K562 (cell line): ENCODE measurements around the gene GMNC. TPM values are rescaled to one million over a fixed set of nuclear protein-coding genes. Genes with fewer than 3 reads are reported as not detected.

ENCODE experiments used
- ATAC-seq: fragments of 200-7000 bp; cut with Tn5 transposase; 3 replicates; pipeline ENCODE4 v1.9.1; 2020; ENCODE audit warnings: moderate library complexity
- BruUV-seq: library from RNA; stranded (reverse); fragments of 400-500 nt; replicated peaks from 2 replicates; lab custom pipeline; 2021; lab: Mats Ljungman, UMichigan
- CTCF ChIA-PET: fragments of 300-600 bp; formaldehyde crosslinking; extraction: SDS; loops from one replicate; lab custom pipeline; 2021; ENCODE audit warnings: low intra/inter-chr PET ratio; lab: Yijun Ruan, JAX
- POLR2A ChIA-PET: fragments of 300-600, 350-650 bp; sonication (Branson Sonifier 250); formaldehyde crosslinking; extraction: SDS; loops from one replicate; lab custom pipeline; 2021; ENCODE audit warnings: antibody characterized with exemption, inconsistent platforms; lab: Yijun Ruan, JAX
- DNase-seq, 4 experiments: peaks; one replicate each; pipeline versions ENCODE4 v3.0.0 to v3.0.0-alpha.2; 2011 to 2018; ENCODE audit warnings: low spot score in 3 of 4, mixed read lengths in 3 of 4; ENCODE audit errors: extremely low read depth in 1 of 4
- FAIRE-seq: peaks from 2 replicates; lab custom pipeline; 2011; peaks lifted over from hg19 to GRCh38; lab: Jason Lieb, UNC
- H2AFZ ChIP-seq: 2 replicates; pipeline ENCODE4 v1.6.0; 2011; ENCODE audit warnings: low read depth, low read length, control low read depth, inconsistent platforms
- H3K27ac ChIP-seq: fragments of 200-600 bp; 3 replicates; pipeline ENCODE4 v1.8.0; 2011; ENCODE audit warnings: low read depth, mild to moderate bottlenecking, control low read depth, inconsistent platforms, low read length, moderate library complexity, mixed read lengths; ENCODE audit errors: extremely low read depth
- H3K27me3 ChIP-seq, 2 experiments: fragments of 300-600 bp in 1 of 2; 2 replicates in 1 of 2; 3 replicates in 1 of 2; pipeline versions ENCODE4 v1.6.0 to v1.8.0; 2011; ENCODE audit warnings: inconsistent platforms in 2 of 2, low read length in 2 of 2, mild to moderate bottlenecking in 1 of 2, mixed read lengths in 1 of 2, moderate library complexity in 1 of 2; ENCODE audit not compliant: control insufficient read depth in 2 of 2, insufficient read depth in 2 of 2
- H3K36me3 ChIP-seq: fragments of 300-600 bp; 3 replicates; pipeline ENCODE4 v1.8.0; 2011; ENCODE audit warnings: mild to moderate bottlenecking, low read length, inconsistent platforms; ENCODE audit not compliant: control insufficient read depth, insufficient read depth
- H3K4me1 ChIP-seq, 2 experiments: fragments of 200-600 bp in 1 of 2; replicated peaks in 1 of 2; 2 replicates in 1 of 2; 3 replicates in 1 of 2; pipeline versions ENCODE4 v1.5.1 to v1.8.0; 2011; ENCODE audit warnings: inconsistent platforms in 2 of 2, low read length in 2 of 2, mild to moderate bottlenecking in 1 of 2, mixed read lengths in 1 of 2, moderate library complexity in 1 of 2; ENCODE audit not compliant: control insufficient read depth in 2 of 2, insufficient read depth in 2 of 2
- H3K4me2 ChIP-seq: 2 replicates; pipeline ENCODE4 v1.6.1; 2011; ENCODE audit warnings: low read length, control low read depth, inconsistent platforms, mixed read lengths; ENCODE audit not compliant: insufficient read depth
- H3K4me3 ChIP-seq: fragments of 200-600 bp; sonication (generic), shearing (Covaris generic); 2 replicates; pipeline ENCODE4 v1.5.1; 2016; ENCODE audit warnings: control low read depth, inconsistent platforms
- H3K79me2 ChIP-seq: fragments of 200-600 bp; 3 replicates; pipeline ENCODE4 v1.8.0; 2011; ENCODE audit warnings: low read length, inconsistent platforms; ENCODE audit not compliant: control insufficient read depth, insufficient read depth
- H3K9ac ChIP-seq, 2 experiments: 2 replicates each; pipeline versions ENCODE4 v1.6.0 to v1.6.1; 2011; ENCODE audit warnings: low read depth in 2 of 2, low read length in 2 of 2, control low read depth in 1 of 2, inconsistent platforms in 1 of 2, mild to moderate bottlenecking in 1 of 2, mixed read lengths in 1 of 2; ENCODE audit not compliant: insufficient read depth in 1 of 2
- H3K9me1 ChIP-seq: one replicate; pipeline ENCODE4 v1.6.0; 2011; ENCODE audit warnings: inconsistent platforms, mild to moderate bottlenecking, low read length, moderate library complexity; ENCODE audit not compliant: control insufficient read depth, insufficient read depth
- H3K9me3 ChIP-seq: replicated peaks from 2 replicates; pipeline ENCODE4 v1.5.1; 2011; ENCODE audit warnings: low read depth, low read length, inconsistent platforms; ENCODE audit not compliant: control insufficient read depth, insufficient read depth
- H4K20me1 ChIP-seq: replicated peaks from 2 replicates; pipeline ENCODE4 v1.6.1; 2011; ENCODE audit warnings: low read length, inconsistent platforms, mixed read lengths; ENCODE audit not compliant: control insufficient read depth, insufficient read depth
- C11orf30 ChIP-seq: fragments of 450-650 bp; IDR thresholded peaks from 2 replicates; pipeline ENCODE4 v1.6.1; 2016; ENCODE audit warnings: low read depth, mild to moderate bottlenecking
- CC2D1A ChIP-seq: fragments of 450-650 bp; IDR thresholded peaks from 2 replicates; pipeline ENCODE4 v1.6.1; 2017; ENCODE audit warnings: mild to moderate bottlenecking
- CCNT2 ChIP-seq: IDR thresholded peaks from 2 replicates; pipeline ENCODE4 v1.6.1; 2011; ENCODE audit warnings: borderline replicate concordance, low read depth, mild to moderate bottlenecking, moderate library complexity, mixed read lengths, low read length; ENCODE audit not compliant: insufficient read length; ENCODE audit errors: extremely low read depth
- ELF4 ChIP-seq: fragments of 450-650 bp; formaldehyde crosslinking; IDR thresholded peaks from 2 replicates; pipeline ENCODE4 v1.4.0; 2022; ENCODE audit warnings: missing genetic modification characterization
- EP300 ChIP-seq: IDR thresholded peaks from 2 replicates; pipeline ENCODE4 v1.6.1; 2012; ENCODE audit warnings: low read length, improper control_type of control experiment
- JUNB ChIP-seq: fragments of 450-650 bp; formaldehyde crosslinking; conservative IDR thresholded peaks from 2 replicates; pipeline ENCODE4 v1.4.0; 2020; ENCODE audit warnings: mild to moderate bottlenecking
- MEF2D ChIP-seq: conservative IDR thresholded peaks from 2 replicates; pipeline ENCODE4 v1.6.1; 2016; ENCODE audit warnings: low read depth, missing genetic modification characterization, missing compliant biosample characterization
- MYNN ChIP-seq, 2 experiments: sonication (generic); formaldehyde crosslinking in 1 of 2; IDR thresholded peaks; 2 replicates each; pipeline versions ENCODE4 v1.5.0 to v1.6.1; 2016 to 2020; ENCODE audit warnings: antibody characterized with exemption in 1 of 2, missing genetic modification reagents in 1 of 2
- NFYB ChIP-seq: IDR thresholded peaks from 2 replicates; pipeline ENCODE4 v1.6.1; 2011; ENCODE audit warnings: mild to moderate bottlenecking, moderate library complexity; ENCODE audit not compliant: insufficient read length; ENCODE audit errors: extremely low read depth
- PYGO2 ChIP-seq: fragments of 450-650 bp; IDR thresholded peaks from 2 replicates; pipeline ENCODE4 v1.6.1; 2016; ENCODE audit warnings: mild to moderate bottlenecking, missing genetic modification characterization, moderate library complexity, missing compliant biosample characterization
- SRSF1 ChIP-seq: fragments of 200-400 bp; formaldehyde crosslinking; IDR thresholded peaks from 2 replicates; pipeline ENCODE4 v1.6.1; 2017; ENCODE audit warnings: mild to moderate bottlenecking, low read depth, low read length, moderate library complexity
- TCF7L2 ChIP-seq: fragments of 150-350 bp; IDR thresholded peaks from 2 replicates; pipeline ENCODE4 v1.6.1; 2016; ENCODE audit warnings: low read depth, mild to moderate bottlenecking, low read length, moderate library complexity
- TCFL5 ChIP-seq: fragments of 250-450 bp; sonication (Bioruptor Pico); conservative IDR thresholded peaks from 2 replicates; pipeline ENCODE4 v1.6.1; 2021; ENCODE audit warnings: mild to moderate bottlenecking, moderate library complexity, matching md5 sums
- ZBED1 ChIP-seq: IDR thresholded peaks from 2 replicates; pipeline ENCODE4 v1.6.1; 2014
- ZNF184 ChIP-seq: sonication (generic); formaldehyde crosslinking; IDR thresholded peaks from 2 replicates; pipeline ENCODE4 v1.5.0; 2020; ENCODE audit warnings: missing genetic modification reagents
- ZNF384 ChIP-seq: IDR thresholded peaks from 2 replicates; pipeline ENCODE4 v1.6.1; 2012; ENCODE audit warnings: low read depth, low read length, improper control_type of control experiment
- ZNF668 ChIP-seq: fragments of 250-450 bp; sonication (Bioruptor Pico); IDR thresholded peaks from 2 replicates; pipeline ENCODE4 v1.8.0; 2022; ENCODE audit warnings: mild to moderate bottlenecking, inconsistent platforms
- ZNF79 ChIP-seq: fragments of 250-450 bp; sonication (Bioruptor Pico); IDR thresholded peaks from 2 replicates; pipeline ENCODE4 v1.4.0; 2020; ENCODE audit warnings: low read depth, mild to moderate bottlenecking, moderate library complexity
- WGBS: fragments of 100-300 bp; shearing (Covaris generic); methylation state at CpG from one replicate; pipeline ENCODE4 v1.1.6; 2016; ENCODE audit warnings: low coverage, mixed read lengths; ENCODE audit not compliant: insufficient coverage; ENCODE audit errors: missing lambda C conversion rate; 5-methylcytosine and 5-hydroxymethylcytosine counted together
- in situ Hi-C: fragments of 300-500 bp; cut with MboI; formaldehyde crosslinking; loops from 4 replicates; pipeline ENCODE4 v1.15.0; 2018; ENCODE audit warnings: inconsistent platforms, mixed read lengths
- intact Hi-C: fragments of 100-400 bp; cut with micrococcal nuclease; formaldehyde crosslinking; loops from 2 replicates; pipeline ENCODE4 v1.14.2; 2022
- polyA plus RNA-seq, 8 experiments: library from polyadenylated mRNA; depleted of rRNA in 4 of 8; stranded (reverse) in 5 of 8; unstranded in 3 of 8; fragments of >200 nt; fragmentation: Nextera tagmentation in 2 of 8; fragmentation: Illumina TruSeq in 1 of 8; extraction: Ambion mirVana in 2 of 8; extraction: Trizol in 1 of 8; gene quantifications; 2 replicates each; pipeline versions ENCODE4 v1.2.1 to v1.2.3, GENCODE V29; 2011 to 2014; ENCODE audit warnings: inconsistent platforms in 1 of 8, missing spikeins in 1 of 8
- total RNA-seq, 7 experiments: library from RNA; depleted of rRNA in 6 of 7; stranded (reverse); fragments of >200 nt in 6 of 7; fragmentation: Illumina TruSeq in 2 of 7; extraction: Trizol in 2 of 7; gene quantifications; 2 replicates each; pipeline versions ENCODE4 v1.2.1 to v1.2.3, GENCODE V29; 2011 to 2021; ENCODE audit warnings: low replicate concordance in 1 of 7
- TF ChIP-seq, protein P1 (sequence below): sonication (generic); formaldehyde crosslinking; IDR thresholded peaks from 2 replicates; pipeline ENCODE4 v1.4.0; 2020; ENCODE audit warnings: mild to moderate bottlenecking, missing genetic modification reagents
- TF ChIP-seq, protein P2 (sequence below): fragments of 450-650 bp; formaldehyde crosslinking; IDR thresholded peaks from 2 replicates; pipeline ENCODE4 v1.4.0; 2020; ENCODE audit warnings: mild to moderate bottlenecking, moderate library complexity

GMNC gene
- total and polyA plus RNA-seq, 9 of the 15 experiments (the other 6 are each of a cell fraction or from before 2014, with no cell fraction given): not detected

DNA sequence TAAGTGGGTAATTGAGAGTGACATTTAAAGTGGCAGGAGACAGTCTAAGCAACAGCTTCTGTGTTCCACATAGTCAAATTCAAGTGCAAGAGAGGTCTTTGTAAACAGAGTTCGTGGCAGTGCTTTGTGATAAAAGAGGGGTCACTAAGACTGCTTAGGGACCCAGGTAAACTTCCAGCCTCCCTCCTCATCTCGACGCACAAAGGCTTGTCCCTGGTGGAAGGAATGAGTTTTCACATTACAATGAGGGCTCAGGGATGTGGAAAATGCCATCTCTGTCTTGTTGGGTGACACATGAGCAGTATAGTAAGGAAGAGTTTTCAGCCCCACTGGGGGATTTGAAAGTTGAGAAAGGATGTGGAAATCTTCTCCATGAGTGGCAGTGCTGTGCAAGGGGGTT, 7.3 kb downstream of the GMNC start:
- ATAC-seq (no peak), FAIRE-seq (no peak), DNase-seq (no peak)
- POLR2A ChIA-PET: no interaction called here
- Histone ChIP-seq H3K36me3 (no peaks in the 10 kb centered on the region), H4K20me1 (no peaks in the 10 kb centered on the region), H3K4me2 (no peak overlapping the region), H2AFZ (no peak overlapping the region), H3K79me2 (no peaks in the 10 kb centered on the region), H3K9me1 (no peaks in the 10 kb centered on the region), H3K4me3 (no peak overlapping the region), H3K9me3 (0 out of 2 replicates have a peak, but pooled peaks cover 5% of the 10 kb centered on the region), H3K9ac (no peak overlapping the region), H3K27ac (no peak overlapping the region), H3K27me3 (no peaks in the 10 kb centered on the region), H3K4me1 (no peaks in the 10 kb centered on the region)
- 0% methylated on average over 3 of the region's 3 CpGs for WGBS
- intact Hi-C loops (no loop called here), in situ Hi-C loops (no loop called here)
- CTCF ChIA-PET: no interaction called here
- no peak for TF ChIP-seq EP300
- TF ChIP-seq ZNF184 (CRISPR knock-in tag): no peak
- TF ChIP-seq SRSF1: no peak
- no peak for TF ChIP-seq ZBED1
- no peak for TF ChIP-seq TCF7L2
- no peak for TF ChIP-seq ELF4 (CRISPR knock-in tag)
- no peak for TF ChIP-seq MYNN (IDR thresholded peaks at IDR 0.05)
- no peak for TF ChIP-seq MYNN (CRISPR knock-in tag; IDR thresholded peaks at IDR 0.05)
- TF ChIP-seq, protein P1, sequence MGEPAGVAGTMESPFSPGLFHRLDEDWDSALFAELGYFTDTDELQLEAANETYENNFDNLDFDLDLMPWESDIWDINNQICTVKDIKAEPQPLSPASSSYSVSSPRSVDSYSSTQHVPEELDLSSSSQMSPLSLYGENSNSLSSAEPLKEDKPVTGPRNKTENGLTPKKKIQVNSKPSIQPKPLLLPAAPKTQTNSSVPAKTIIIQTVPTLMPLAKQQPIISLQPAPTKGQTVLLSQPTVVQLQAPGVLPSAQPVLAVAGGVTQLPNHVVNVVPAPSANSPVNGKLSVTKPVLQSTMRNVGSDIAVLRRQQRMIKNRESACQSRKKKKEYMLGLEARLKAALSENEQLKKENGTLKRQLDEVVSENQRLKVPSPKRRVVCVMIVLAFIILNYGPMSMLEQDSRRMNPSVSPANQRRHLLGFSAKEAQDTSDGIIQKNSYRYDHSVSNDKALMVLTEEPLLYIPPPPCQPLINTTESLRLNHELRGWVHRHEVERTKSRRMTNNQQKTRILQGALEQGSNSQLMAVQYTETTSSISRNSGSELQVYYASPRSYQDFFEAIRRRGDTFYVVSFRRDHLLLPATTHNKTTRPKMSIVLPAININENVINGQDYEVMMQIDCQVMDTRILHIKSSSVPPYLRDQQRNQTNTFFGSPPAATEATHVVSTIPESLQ (CRISPR knock-in tag): no peak
- TF ChIP-seq NFYB: no peak
- no peak for TF ChIP-seq ZNF79
- no peak for TF ChIP-seq PYGO2 (tag)
- TF ChIP-seq JUNB (CRISPR knock-in tag): no peak
- no peak for TF ChIP-seq CC2D1A
- TF ChIP-seq, protein P2, sequence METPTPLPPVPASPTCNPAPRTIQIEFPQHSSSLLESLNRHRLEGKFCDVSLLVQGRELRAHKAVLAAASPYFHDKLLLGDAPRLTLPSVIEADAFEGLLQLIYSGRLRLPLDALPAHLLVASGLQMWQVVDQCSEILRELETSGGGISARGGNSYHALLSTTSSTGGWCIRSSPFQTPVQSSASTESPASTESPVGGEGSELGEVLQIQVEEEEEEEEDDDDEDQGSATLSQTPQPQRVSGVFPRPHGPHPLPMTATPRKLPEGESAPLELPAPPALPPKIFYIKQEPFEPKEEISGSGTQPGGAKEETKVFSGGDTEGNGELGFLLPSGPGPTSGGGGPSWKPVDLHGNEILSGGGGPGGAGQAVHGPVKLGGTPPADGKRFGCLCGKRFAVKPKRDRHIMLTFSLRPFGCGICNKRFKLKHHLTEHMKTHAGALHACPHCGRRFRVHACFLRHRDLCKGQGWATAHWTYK (CRISPR knock-in tag): no peak
- no peak for TF ChIP-seq ZNF668 (CRISPR knock-in tag)
- TF ChIP-seq CCNT2: no peak
- TF ChIP-seq ZNF384: no peak
- TF ChIP-seq MEF2D (tag): no peak
- TF ChIP-seq TCFL5 (CRISPR knock-in tag): no peak
- no peak for TF ChIP-seq C11orf30
- no TSS peak for BruUV-seq
